ENCODE results near the gene TAGAP.

Gene TAGAP

DNA sequence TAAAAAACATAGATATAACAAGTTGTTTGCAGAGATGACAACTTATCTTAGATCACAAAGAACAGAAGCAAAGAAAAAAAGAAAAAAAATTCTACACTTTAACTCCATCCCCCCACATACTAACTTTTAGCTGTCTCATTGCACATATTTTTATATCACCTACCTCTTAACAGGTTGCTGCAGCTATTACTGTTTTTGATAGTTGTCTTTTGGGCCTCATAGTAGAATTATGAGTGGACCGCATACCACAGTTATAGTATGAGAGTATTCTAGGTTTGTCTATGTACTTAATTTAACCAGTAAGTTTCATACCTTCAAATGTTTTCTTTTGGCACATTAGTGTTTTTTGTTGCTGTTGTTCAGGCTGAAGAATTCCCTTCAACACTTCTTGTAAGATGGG, 57.1 kb downstream of the TAGAP start:
- no peak for DNase-seq (ENCODE audit: low read depth in 1 of 2, low spot score in 1 of 2)
- in situ Hi-C loops (cut with HindIII; ENCODE audit: low pct_unique_long_range_greater_than_20kb, low sequenced_read_pairs) = no loop called here
- no peak for TF ChIP-seq JUND (IDR thresholded peaks at IDR 0.05; ENCODE audit: low read depth)
